Testis (tissue), 3 donors: ENCODE data around the gene ASAP2. TPM values are rescaled to one million over a fixed set of nuclear protein-coding genes. Genes with fewer than 3 reads are reported as not detected.
A peak's percentile ranks its signal among the peaks of the same experiment; 100 is the strongest.

Experiments
- DNase-seq: peaks from one replicate; pipeline ENCODE4 v3.0.0-alpha.2; 2019
- H3K27ac ChIP-seq, 2 donors: fragments of 200-600 bp; sonication (generic); one replicate each; pipeline ENCODE4 v1.5.1; 2019
- H3K27me3 ChIP-seq: fragments of 200-600 bp; sonication (generic); one replicate; pipeline ENCODE4 v1.5.1; 2019
- H3K36me3 ChIP-seq: fragments of 200-600 bp; sonication (generic); one replicate; pipeline ENCODE4 v1.5.1; 2017; ENCODE audit warnings: low read depth; ENCODE audit errors: missing control alignments
- H3K4me1 ChIP-seq: fragments of 200-600 bp; sonication (generic); one replicate; pipeline ENCODE4 v1.5.1; 2019
- H3K4me3 ChIP-seq, 2 donors: fragments of 200-600 bp; sonication (generic); one replicate each; pipeline ENCODE4 v1.5.1; 2017 to 2019
- H3K9me3 ChIP-seq: fragments of 200-600 bp; sonication (generic); one replicate; pipeline ENCODE4 v1.5.1; 2017
- CTCF ChIP-seq, 3 experiments: fragments of 450-650 bp in 2 of 3; fragments of 200-600 bp in 1 of 3; sonication (generic) in 1 of 3; IDR thresholded peaks; one replicate each; pipeline ENCODE4 v1.5.1; 2016 to 2019; ENCODE audit warnings: antibody characterized with exemption in 3 of 3, mild to moderate bottlenecking in 2 of 3, moderate library complexity in 1 of 3
- POLR2A ChIP-seq: fragments of 450-650 bp; IDR thresholded peaks from one replicate; pipeline ENCODE4 v1.6.1; 2017; ENCODE audit warnings: antibody characterized with exemption, mild to moderate bottlenecking, moderate library complexity
- WGBS, 2 donors: methylation state at CpG; one replicate each; pipeline ENCODE4 v1.1.5; 2018; 5-methylcytosine and 5-hydroxymethylcytosine counted together
- intact Hi-C: fragments of 100-400 bp; cut with DNase I; formaldehyde crosslinking; loops from one replicate; pipeline ENCODE4 v1.15.1; 2023; ENCODE audit warnings: low total_unique reads
- polyA plus RNA-seq: library from polyadenylated mRNA; stranded (reverse); fragments of 350-450 nt; fragmentation: Illumina TruSeq; extraction: RNeasy Lipid Tissue Mini Kit (QIAGEN cat#74804); gene quantifications from one replicate; pipeline ENCODE4 v1.2.3, GENCODE V29; 2014; ENCODE audit warnings: low read depth, low replicate concordance; ENCODE audit not compliant: insufficient read depth
- total RNA-seq, 2 donors: library from RNA; depleted of rRNA; stranded (reverse); fragments of >200 nt; gene quantifications; one replicate each; pipeline ENCODE4 v1.2.3, GENCODE V29; 2016

The ASAP2 gene
- total and polyA plus RNA-seq, 3 donors from 2014 or later, result 42.4 to 87.2 (median 79.0) TPM

GRCh38 chr2:9232166-9232479 is 25.5 kb downstream of the ASAP2 start:
- H3K4me3 ChIP-seq, result no peak overlapping the region
- WGBS, 2 donors, result 89 to 92% methylated on average over 7 of the region's 7 CpGs
- H3K36me3 ChIP-seq, result no peaks in the 10 kb centered on the region
- no peaks in the 10 kb centered on the region for H3K9me3 ChIP-seq
- no peak for TF ChIP-seq POLR2A
- TF ChIP-seq CTCF (IDR thresholded peaks at IDR 0.05), result no peak
- intact Hi-C loops, result no loop called here
- H3K27ac ChIP-seq, result no peak overlapping the region
- peaks cover 13% of the 10 kb centered on the region for H3K4me1 ChIP-seq
- DNase-seq, result no peak
- H3K27me3 ChIP-seq, result no peaks in the 10 kb centered on the region

- H3K4me3 ChIP-seq, result no peak overlapping the region
- peaks cover 13% of the 10 kb centered on the region for H3K4me1 ChIP-seq
- WGBS, 2 donors, result 72 to 82% methylated on average over 7 of the region's 7 CpGs
- H3K9me3 ChIP-seq, result no peaks in the 10 kb centered on the region
- H3K36me3 ChIP-seq, result no peaks in the 10 kb centered on the region
- intact Hi-C loops, result no loop called here
- no peak for DNase-seq
- TF ChIP-seq POLR2A, result no peak
- TF ChIP-seq CTCF (IDR thresholded peaks at IDR 0.05), result no peak
- H3K27ac ChIP-seq, result no peak overlapping the region
- no peaks in the 10 kb centered on the region for H3K27me3 ChIP-seq
These were observed 26.3 kb downstream of the ASAP2 start for GRCh38 chr2:9232886-9233285.

- Histone ChIP-seq H3K9me3 (no peaks in the 10 kb centered on the region), H3K36me3 (no peaks in the 10 kb centered on the region), H3K27ac (peak overlapping the region in 1 of 2 donors; percentile 30), H3K4me1 (peaks cover 13% of the 10 kb centered on the region), H3K4me3 (no peak overlapping the region), H3K27me3 (no peaks in the 10 kb centered on the region)
- DNase-seq, result no peak
- intact Hi-C loops, result no loop called here
- TF ChIP-seq CTCF (IDR thresholded peaks at IDR 0.05) (no peak), POLR2A (no peak)
- 76 to 79% methylated on average over 9 of the region's 9 CpGs for WGBS, 2 donors
These were observed 28.1 kb downstream of the ASAP2 start for GRCh38 chr2:9234680-9235146.

DNA sequence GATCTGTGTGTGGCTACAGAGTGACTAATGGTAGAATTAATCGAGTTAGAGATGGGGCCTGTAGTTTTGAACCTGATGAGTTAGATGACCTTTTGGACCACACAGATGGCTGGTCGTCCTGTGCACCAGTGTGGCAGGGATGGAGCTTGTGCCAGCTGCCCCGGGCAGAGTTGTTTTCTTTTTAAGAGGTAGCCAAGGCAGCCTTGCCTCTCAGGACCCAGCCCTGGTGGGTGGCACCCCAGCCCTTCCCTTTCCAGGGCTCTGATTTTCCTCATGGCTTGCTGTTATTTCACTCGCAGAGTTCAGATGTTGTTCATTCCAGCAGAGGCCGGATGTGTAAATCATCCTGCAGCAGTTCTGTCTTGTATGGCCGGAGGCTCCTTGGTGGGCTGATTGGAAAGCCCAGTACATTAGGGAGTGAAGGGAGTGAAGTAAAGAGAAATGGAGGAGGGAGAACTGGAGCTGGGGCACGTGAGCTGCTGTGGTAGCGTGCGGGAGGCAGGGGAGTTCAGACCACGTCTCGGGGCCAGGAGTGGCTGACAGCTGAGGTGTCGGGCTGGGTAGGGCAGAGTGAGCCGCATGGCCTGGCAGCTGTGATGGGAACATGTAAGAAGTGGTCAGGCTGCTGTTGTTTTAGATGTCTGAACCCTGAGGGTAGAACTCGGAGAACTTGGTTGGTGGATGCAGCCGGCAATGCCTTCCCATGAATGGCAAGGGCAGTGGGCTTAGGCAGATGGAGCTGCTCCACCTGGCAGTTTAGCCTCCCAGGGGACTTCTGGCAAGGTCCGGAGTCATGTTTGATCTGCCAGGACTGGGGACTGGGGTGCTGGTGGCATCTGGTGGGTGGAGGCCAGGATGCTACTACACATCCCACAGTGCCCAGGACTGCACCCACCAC is 28.8 kb downstream of the ASAP2 start:
- intact Hi-C loops, result no loop called here
- H3K4me1 ChIP-seq, result peaks cover 8% of the 10 kb centered on the region
- WGBS, 2 donors, result 74 to 76% methylated on average over 16 of the region's 16 CpGs
- no peaks in the 10 kb centered on the region for H3K27me3 ChIP-seq
- H3K4me3 ChIP-seq, result no peak overlapping the region
- H3K36me3 ChIP-seq, result no peaks in the 10 kb centered on the region
- no peak for DNase-seq
- TF ChIP-seq POLR2A (no peak), CTCF (IDR thresholded peaks at IDR 0.05) (no peak)
- peak overlapping the region in 1 of 2 donors; percentile 30 for H3K27ac ChIP-seq
- no peaks in the 10 kb centered on the region for H3K9me3 ChIP-seq

GRCh38 chr2:9236045-9236344 is 29.4 kb downstream of the ASAP2 start:
- Histone ChIP-seq H3K27ac (no peak overlapping the region), H3K36me3 (no peaks in the 10 kb centered on the region), H3K9me3 (no peaks in the 10 kb centered on the region), H3K4me1 (peaks cover 3% of the 10 kb centered on the region), H3K4me3 (no peak overlapping the region), H3K27me3 (no peaks in the 10 kb centered on the region)
- intact Hi-C loops, result no loop called here
- no peak for DNase-seq
- 90 to 92% methylated on average over 7 of the region's 7 CpGs for WGBS, 2 donors
- no peak for TF ChIP-seq POLR2A
- no peak for TF ChIP-seq CTCF (IDR thresholded peaks at IDR 0.05)
